Measurements from ENCODE around the gene TH. TPM values are rescaled to one million over a fixed set of nuclear protein-coding genes. Genes with fewer than 3 reads are reported as not detected.
"Not testable (repeated sequence)": the region's sequence is repeated elsewhere in the genome, so short reads cannot be mapped to it uniquely, and the experiment has no call there.

Gene TH
- total RNA-seq, 1 donor from 2014 or later, result not detected

DNA sequence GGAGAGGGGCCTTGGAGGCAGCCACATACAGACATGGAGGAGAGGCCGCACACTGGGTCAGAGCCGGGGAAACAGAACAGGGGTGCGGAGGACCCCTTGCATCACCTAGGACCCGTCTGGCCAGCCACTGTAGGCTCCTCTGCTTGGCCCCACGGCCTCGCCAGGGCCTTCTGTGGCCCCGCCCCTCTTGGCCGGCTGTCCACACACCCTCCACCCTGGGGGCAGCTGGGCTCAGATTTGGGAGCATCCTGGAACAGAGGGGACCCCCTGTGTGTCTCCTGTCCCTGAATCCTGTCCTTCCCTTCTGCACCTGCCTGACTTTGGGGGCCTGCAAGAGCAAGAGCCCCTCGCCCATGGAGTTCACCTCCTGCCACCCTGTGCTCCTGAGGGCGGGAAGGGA, 7.9 kb upstream of the TH start:
- intact Hi-C loops (cut with micrococcal nuclease), result no loop called here

DNA sequence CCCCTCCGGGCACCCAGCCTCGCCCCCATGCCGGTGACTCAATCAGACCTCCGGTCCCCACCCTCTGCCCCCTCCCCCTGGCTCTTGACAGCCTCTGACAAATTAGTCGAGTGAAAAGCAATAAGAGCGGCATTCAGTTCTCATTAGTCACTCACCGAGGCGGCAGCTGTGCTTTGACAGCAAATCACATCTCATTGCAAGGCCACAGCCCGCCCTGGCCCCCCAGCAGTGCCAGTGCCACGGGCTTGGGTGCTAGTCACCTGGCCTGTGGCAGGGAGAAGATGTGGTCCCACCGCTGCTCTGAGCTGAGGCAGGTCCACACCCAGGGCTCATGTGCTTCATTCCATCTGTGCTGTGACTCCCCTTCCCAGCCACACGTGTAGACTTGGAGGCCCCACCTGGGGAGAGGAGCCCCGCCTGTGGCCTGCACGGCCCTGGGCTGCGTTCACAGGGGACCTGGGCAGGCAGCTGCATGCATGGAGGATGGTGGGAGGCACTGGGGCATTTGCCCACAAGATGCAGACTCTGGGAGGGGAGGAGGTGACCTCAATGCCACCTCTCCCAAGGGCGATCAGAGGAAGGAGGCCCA, 7.4 kb upstream of the TH start:
- intact Hi-C loops (cut with micrococcal nuclease), result no loop called here

DNA sequence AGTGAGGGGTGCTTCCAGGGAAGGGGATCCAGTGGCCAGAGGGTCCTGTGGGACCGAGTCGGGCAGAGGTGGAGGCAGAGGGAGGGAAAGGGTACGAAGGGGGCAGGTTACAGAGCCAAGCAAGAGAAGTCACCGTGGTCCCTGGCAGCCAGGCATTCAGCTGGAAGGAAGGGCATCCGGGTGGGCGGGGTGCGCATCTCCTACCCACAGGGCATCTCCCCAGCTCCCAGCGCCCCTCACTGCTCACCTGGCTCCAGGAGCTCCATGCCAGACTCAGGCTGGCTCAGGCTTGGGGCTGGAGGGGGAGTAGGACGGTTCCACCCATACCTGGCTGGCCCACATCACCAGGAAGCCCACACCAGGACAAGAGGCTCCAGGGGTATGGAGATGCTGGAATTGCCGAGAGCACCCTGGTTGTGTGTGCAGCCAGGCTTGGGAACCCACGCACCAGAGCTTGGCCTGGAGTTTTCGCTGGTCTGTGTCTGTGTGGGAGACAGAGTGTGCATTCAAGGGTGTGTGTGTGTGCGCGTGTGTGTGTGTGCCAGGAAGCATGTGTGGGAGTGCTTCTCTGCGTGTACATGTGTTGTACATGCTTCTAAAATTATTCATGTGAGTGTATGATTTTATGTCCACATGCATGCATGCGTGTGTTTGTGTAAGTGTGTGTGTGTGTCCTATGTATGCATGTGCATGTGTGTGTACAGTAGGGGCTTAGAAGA, 6.6 kb upstream of the TH start:
- intact Hi-C loops (cut with micrococcal nuclease), result not testable (repeated sequence)

DNA sequence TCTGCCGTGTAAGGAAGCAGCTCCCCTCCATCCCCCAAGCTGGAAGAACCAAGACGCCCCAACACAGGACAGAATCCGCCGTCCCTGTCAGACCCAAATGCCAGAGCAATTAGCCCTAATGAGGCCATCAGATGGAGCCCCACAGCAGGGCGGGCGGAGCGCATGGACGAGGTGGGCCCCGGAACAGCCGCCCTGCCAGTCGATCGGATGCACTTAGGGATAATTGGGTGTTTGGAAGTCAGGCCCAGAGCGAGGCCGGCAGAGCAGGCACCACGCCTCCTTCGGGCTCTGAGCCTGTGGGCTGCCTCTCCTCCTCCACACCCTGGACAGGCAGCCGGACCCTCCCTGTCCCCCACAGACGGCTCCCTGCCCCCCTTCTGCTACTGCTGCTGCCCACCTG, 5.5 kb upstream of the TH start:
- intact Hi-C loops (cut with micrococcal nuclease), result no loop called here

DNA sequence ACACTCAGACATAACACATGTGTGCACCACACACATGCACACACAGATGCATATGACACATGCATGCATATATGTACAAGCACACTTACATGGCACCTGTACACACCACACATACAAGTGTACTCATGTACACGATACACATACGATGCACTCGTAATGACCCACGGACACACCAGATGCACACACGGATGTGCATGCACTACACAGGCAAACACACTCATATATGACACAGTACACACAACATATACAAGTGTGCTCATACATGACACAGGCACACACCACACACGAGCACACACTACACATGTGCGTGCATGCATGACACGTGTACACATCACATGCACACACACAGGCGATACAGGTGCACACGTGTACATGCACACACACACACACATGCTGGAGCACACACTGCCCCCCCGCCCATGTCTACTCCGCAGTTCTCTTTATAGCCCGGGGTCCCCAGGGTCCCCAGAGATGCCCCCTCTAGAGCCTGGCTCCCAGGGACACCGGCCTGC, 4.8 kb upstream of the TH start:
- intact Hi-C loops (cut with micrococcal nuclease), result no loop called here

DNA sequence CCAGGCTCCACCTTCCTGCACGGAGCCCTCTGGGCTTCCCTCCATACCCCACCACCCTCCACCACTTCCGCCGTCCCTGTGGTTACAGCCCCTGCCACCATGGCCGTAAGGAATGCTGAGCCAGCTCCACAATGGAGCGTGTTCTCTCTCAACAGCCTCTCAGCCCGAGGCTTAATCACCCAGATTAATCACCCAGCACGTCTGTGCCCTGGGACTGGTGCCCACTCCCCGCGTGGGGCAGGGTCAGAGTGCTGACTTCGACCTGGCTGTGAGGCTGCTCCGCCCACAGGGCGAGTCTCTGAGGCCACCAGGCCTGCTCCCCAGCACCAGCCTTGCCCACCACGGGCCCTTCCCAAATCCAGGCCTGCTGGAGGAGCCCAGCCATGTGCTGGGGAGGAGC, 4.0 kb upstream of the TH start:
- intact Hi-C loops (cut with micrococcal nuclease), result no loop called here

GRCh38 chr11:2174361-2174760, 2.7 kb upstream of the TH start:
- intact Hi-C loops (cut with micrococcal nuclease), result no loop called here

DNA sequence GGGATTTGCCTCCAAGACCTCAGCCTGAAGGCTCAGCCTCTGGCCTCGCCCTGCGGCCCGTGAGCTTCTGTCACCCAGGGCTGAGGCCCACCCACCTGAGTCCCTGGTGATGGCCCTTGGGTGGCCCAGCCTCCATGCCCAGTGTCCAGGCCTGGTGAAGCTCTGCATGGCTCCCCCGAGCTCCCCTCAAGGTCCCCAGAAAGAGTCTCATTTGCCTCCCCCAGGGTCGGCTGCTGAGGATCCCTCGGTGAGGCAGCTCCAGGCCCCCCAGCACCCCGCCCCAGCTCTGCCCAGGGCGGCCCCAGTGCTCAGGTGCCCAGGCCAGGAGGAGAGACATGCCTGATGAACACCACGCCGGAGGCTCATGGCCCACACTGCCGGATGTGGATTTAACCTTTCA, 2.1 kb upstream of the TH start:
- intact Hi-C loops (cut with micrococcal nuclease), result no loop called here

DNA sequence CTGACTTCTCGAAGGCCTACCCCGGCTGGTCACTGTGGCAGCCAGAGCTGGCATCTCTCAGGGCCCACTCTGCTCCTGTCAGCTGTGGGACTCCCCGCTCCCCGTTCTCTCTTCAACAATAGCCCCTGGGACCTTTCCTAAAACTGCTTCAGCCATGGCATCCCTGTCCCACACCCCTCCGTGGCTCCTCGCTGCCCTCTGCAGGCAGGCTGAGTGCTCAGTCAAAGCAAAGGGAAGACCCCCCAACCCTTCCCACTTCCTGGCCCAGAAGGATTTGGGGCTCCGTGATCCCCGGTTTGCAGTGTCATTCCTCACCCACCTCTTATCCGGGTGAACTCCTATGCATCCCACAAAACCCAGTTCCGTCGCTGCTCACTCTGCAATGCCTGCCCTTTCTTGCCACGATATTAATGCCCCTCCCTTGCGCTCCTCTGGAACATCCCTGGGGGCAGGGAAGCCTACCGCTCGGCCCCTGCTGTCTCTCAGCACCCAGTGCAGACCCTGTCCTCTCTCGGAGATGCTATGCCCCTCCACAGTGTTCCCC, 1.6 kb upstream of the TH start:
- intact Hi-C loops (cut with micrococcal nuclease), result no loop called here

DNA sequence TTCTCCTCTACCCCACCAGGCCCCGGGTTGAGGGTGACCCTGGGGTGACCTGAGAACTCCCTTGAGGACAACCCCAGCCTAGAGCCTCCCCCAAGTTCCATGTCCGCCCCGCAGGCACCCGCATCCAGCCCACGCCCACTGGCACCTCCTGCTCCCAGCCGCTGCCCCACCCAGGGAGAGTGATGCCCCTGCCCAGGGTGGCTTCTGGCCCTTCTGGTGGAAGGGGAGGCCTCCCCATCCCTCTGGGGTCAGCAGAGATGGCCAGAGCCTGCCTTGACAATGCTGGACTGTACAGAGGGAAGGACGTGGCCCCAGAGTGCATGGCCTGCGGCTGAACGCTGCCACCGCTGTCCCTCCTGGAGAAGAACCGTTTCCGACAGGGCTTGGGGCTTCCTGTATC, 1.1 kb upstream of the TH start:
- intact Hi-C loops (cut with micrococcal nuclease), result no loop called here

GRCh38 chr11:2169626-2170570, 1.7 kb downstream of the TH start:
- intact Hi-C loops (cut with micrococcal nuclease), result no loop called here

DNA sequence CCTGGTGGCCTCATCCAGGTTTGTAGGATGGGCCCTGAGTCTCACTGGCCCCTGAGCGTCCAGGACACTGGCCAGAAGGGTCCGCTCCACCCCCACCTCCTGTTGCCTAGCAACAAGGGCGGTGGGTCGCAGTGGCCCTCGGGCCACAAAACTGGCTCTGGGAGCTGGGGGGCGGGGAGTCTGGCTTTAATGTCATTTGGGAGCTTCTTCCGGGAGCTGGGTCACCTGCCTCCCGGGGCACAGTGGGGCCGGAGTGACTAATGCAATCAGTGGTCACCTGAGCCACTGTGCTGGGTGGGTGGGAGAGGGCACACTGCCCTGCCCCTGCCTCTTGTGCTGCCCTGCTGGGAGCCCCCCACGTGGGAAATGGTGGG, 2.6 kb downstream of the TH start:
- intact Hi-C loops (cut with micrococcal nuclease), result no loop called here

- intact Hi-C loops (cut with micrococcal nuclease), result no loop called here
These were observed 3.2 kb downstream of the TH start for GRCh38 chr11:2168286-2169004.

DNA sequence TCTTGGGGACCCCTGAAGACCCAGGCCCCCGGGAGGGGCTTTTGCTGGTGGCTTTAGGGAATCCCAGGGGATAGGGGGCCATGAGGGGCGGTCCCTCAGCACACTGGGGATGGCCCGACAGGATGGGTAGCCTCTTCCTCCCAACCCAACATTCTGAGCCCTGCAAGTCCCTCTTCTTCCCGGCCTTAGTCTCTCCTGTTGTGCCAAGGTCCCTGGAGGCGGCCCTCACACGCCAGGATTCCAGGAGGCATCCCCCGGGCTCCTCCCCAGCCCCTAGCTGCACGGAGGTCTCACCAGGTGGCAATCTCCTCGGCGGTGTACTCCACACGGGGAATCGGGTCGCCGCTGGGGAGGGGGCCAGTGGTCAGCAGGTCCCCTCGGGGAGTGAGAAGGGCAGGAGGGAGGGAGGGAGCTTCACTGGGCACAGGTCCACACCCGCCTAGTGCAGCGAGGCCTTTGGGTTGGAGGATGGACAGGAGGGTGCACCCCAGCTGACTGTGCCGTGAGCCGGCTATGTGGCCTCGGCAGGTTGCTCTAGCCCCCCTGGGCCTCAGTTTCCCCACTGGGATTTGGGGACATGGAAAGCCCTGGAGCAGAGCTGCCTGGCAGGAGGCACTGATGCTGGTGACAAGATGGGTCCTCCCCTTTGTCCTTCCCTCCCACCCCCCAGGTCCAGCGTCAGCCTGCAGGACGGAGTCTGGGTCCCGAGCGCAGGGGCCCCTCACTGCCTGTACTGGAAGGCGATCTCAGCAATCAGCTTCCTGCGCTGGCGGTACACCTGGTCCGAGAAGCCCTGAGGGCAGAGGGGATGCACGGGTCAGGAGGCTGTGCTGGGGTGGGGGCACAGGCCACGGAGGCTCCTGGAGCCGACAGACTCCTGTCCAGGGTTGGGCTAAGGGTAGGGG, 4.2 kb downstream of the TH start:
- intact Hi-C loops (cut with micrococcal nuclease), result no loop called here

DNA sequence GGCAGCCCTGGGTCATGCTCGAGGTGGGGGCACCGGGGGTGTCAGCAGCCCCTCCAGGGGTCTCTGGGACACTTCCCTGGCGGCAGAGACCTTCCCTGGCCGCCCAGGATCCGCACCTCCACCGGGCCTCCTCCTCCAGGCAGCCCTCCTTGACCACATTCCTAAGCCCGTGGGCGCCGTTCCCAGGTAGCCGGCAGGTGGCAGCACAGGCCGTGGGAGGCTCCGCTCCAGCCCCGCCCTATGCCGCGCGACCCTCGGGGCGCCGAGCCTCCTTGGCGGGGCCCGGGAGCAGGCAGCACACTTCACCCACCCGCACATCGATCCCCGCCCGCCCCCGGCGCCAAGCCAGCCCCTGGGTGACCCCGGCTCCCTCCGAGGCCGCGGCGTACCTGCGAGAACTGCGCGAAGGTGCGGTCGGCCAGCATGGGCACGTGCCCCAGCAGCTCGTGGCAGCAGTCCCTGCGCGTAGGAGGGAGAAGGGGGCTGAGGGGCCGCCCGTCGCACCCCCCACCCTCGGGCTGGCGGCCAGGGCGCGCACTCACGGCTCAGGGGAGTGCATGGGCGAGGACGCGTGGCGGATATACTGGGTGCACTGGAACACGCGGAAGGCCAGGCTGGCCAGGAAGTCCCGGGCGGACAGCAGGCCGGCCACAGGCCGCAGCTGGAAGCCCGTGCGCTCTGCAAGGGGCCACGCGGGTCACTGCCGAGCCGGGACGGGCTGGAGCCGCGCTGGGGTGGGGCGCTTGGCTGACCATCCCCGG, 5.3 kb downstream of the TH start:
- intact Hi-C loops (cut with micrococcal nuclease), result loop anchor here (1.0 kb wide), 1 partner anchor 254 kb away; no protein-coding TSS in a partner anchor

DNA sequence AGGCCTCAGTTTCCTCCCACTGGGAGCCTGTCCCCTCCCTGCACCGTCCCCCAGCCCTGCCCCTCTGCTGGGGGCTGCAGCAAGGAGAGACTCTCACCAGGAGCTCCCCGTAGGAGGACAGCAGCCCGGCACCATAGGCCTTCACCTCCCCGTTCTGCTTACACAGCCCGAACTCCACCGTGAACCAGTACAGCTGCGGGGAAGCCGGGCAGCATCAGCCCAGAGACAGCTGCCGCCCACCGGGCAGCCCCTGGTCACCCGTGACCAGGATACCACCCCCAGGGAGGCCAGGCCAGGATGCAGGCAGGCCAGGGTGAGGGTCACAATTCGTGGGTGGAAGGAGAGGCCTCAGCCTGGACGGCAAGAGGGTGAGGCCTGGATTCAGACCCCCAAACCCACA, 6.0 kb downstream of the TH start:
- intact Hi-C loops (cut with micrococcal nuclease), result no loop called here

- intact Hi-C loops (cut with micrococcal nuclease), result no loop called here
These were observed 6.6 kb downstream of the TH start for GRCh38 chr11:2164861-2165555.

DNA sequence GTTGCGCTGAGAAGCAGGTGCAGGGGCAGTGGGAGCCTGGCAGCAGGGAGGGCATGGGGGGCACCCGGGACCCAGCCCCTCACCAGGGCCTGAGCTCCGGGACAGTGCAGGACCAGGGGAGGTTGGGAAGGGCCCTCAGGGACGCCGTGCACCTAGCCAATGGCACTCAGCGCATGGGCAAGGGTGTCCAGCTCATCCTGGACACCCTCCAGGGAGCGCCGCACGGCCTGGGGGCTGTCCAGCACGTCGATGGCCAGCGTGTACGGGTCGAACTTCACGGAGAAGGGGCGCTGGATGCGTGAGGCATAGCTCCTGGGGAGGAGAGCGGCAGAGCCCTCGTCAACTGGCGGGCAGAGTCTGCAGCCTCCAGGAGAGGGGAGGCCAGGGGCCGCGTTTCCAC, 7.5 kb downstream of the TH start:
- intact Hi-C loops (cut with micrococcal nuclease), result no loop called here
